Smooth muscle cell (in vitro differentiated cells): Measurements from ENCODE around the gene ZNF722. TPM values are rescaled to one million over a fixed set of nuclear protein-coding genes. Genes with fewer than 3 reads are reported as not detected.

Source experiments
- polyA plus RNA-seq: library from polyadenylated mRNA; unstranded; fragments of >200 nt; fragmentation: Nextera tagmentation; extraction: Ambion mirVana; gene quantifications from 2 replicates; pipeline ENCODE4 v1.2.1, GENCODE V29; 2016
- small RNA-seq: library from RNA; depleted of rRNA; stranded (forward); fragments of <200 nt; gene quantifications from one replicate; pipeline ENCODE3, GENCODE V24; 2014
- total RNA-seq: library from RNA; depleted of rRNA; stranded (reverse); fragments of >200 nt; gene quantifications from 2 replicates; pipeline ENCODE4 v1.2.3, GENCODE V29; 2014

Gene ZNF722
- total and polyA plus RNA-seq, 2 experiments from 2014 or later: not detected

Small RNAs within 50 kb of the gene (small RNA-seq; reads per million reads assigned to genes)
- gene AC092634.1 (not detected), gene AC092634.7 (not detected), gene VN1R36P (not detected)

Other genes with a start within 250 kb of the ZNF722 start
- gene ZNF727, start 46.6 kb downstream of the ZNF722 start, total RNA-seq: not detected in 2 replicates
- not detected in 2 replicates for gene ZNF727, start 46.6 kb downstream of the ZNF722 start, polyA plus RNA-seq
- not detected in 2 replicates for gene ZNF735, start 208.4 kb downstream of the ZNF722 start, total RNA-seq
- gene ZNF735, start 208.4 kb downstream of the ZNF722 start, polyA plus RNA-seq: not detected in 2 replicates
- gene ZNF679, start 229.6 kb downstream of the ZNF722 start, total RNA-seq: not detected in 2 replicates
- not detected in 2 replicates for gene ZNF679, start 229.6 kb downstream of the ZNF722 start, polyA plus RNA-seq